HG03066 (cell line): ENCODE results near the gene C3orf20.

Experiments
- ATAC-seq: cut with Tn5 transposase; IDR thresholded peaks from one replicate; pipeline ENCODE4 v1.9.1; 2021; ENCODE audit warnings: low read depth; ENCODE audit not compliant: unreplicated experiment

Gene C3orf20

DNA sequence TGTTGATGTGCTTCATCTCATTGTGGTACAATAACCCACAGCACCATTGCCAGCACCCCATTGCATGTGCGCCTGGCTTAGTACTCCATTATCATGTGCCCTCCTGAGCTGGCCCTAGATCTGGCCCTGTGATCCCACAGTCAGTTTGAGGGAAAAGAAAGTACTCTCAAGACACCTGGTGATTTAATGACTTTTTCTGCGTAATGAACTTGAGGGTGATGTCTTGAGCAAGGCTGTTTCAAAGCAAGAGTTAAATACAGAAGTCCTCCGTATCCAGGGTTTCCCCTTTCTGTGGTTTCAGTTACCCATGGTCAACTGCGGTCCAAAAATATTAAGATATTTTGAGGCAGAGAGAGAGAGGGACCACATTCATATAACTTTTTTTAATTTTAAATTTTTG, 16.3 kb downstream of the C3orf20 start:
- peak; percentile 36 for ATAC-seq

DNA sequence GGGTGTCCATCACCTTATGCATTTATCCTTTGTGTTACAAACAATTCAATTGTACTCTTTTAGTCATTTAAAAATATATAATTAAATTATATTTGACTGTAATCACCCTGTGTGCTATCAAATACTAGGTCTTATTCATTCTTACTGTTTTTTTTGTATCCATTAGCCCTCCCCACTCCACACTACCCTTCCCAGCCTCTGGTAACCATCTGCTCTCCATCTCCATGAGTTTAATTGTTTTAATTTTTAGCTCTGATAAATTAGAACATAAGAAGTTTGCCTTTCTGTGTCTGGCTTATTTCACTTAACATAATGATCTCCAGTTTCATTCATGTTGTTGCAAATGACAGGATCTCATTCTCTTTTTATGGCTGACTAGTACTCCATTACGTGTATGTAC, 16.8 kb downstream of the C3orf20 start:
- ATAC-seq: no peak

DNA sequence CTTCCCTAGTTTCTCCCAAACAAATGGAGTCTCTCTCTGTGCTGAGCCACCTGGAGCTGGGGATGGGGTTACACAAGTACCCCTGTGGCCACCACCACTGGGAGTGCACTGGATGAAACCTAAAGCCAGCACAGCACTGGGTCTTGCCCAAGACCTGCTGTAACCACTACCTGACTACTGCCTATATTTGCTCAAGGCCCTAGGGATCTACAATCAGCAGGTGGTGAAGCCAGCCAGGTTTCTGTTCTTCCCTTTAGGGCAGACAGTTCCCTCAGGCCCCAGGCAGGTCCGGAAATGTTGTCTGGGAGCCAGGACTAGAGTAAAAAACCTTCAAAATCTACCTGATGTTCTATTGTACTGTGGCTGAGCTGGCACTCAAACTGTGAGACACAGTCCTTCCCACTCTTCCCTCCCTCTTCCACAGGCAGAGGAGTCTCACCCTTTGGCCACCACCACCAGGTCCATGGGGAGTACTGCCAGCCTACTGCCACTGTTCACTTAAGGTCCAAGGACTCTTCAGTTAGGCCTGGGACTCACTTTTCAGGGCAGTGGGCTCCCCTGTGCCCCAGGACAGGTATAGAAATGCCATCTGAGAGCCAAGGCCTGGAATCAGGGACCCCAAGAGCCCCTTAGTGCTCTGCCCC, 23.8 kb downstream of the C3orf20 start:
- no peak for ATAC-seq

DNA sequence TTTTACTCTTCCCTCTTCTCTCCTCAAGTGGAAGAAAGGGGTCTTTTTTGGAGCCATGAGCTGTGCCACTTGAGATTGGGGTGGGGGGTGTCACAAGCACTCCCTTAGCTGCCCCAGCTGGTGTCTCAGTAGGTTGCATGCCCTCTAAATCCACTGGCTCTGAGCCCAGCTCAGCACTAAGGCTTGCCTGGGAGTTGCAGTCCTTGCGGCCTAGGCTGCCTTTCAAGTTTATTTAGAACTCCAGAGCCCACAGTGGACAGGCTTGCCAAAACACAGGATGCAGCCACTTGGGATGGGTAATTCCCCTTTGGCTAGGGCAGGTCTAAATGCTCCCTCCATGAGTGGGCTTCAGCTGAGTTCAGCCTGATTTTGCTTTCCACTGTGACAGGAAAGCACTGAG, 24.7 kb downstream of the C3orf20 start:
- ATAC-seq: no peak

DNA sequence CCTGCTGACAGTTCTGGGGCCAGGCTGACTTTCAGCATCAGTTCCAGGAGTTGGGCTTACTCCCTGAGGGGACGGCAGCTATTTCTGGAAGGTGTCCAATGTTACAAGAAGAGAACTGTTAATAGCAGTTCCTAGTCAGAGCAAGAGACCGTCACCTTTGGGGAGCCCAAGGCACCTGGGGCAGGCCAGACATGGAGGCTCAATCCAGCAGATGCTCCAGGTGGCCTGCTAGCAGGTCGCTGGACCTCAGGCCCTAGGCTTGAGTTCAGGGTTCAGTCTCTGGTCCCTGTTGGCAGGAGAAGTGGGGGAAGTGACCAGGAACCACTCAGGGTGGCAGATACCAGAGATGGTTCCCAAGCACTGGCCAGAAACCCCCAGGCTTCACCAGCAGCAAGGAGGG, 25.9 kb downstream of the C3orf20 start:
- ATAC-seq: no peak

DNA sequence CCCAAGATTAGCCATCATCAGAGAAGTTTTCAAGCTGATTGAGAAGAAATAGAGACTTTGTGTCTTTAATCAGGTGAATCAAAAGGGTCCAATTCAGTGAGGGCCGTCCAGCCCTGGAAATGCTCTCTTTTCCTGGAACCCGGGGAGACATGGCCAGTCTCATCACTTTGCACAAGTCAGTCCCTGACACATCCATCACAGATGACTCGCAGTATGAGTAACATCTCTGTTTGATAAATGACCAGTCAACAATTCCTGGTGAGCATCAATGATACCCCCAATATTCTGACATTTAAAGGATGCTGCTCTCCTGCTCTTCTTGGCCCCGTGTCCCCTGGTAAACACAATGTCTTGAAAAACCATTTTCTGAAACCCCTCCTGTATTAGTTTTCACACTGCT, 26.7 kb downstream of the C3orf20 start:
- no peak for ATAC-seq

DNA sequence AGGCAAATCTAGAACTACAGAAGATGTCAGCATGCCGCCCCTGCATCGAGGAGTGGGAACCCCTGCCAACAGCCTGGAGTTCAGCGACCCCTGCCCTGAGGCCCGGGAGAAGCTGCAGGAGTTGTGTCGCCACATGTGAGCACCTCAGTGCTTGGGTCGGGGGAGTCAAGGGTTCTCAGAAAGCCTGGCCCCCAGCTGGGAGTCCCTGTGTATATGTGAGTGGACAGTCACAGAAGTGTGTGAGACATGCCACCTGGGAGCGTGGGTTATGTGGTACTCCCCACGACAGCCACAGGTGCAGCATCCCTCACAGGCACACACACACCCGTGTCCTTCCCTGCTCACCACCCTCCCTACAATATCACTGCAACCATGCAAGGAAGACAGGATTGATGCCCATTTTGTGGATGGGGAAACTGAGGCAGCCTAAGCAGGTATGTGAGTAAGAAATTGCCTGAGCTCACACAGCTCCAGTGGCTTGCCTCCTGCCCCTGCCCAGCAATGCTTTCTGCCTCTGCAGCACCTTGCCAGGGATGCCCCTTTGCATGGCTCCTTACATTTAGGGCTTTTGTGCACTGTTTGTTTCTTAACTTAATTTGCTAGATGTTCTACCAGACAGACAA, 28.3 kb downstream of the C3orf20 start:
- ATAC-seq: no peak

DNA sequence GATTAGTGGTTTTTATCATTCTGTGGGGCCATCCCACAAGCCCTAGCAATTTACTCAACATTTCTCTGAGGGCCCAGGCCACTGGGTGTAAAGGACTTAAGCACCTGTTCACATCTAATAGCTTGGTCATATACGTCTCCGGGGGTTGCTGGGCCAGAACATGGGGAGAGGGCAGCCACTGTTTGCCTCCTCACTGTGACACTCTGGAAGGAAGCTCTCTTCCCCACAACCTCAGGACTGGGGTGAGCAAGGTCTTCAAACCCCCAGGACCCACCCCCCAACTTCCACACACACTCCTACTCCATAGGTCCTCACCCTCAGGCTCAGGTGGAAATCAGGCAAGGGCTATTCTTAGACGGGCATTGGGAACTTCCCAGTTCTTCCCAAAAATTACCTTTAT, 28.9 kb downstream of the C3orf20 start:
- ATAC-seq: no peak

DNA sequence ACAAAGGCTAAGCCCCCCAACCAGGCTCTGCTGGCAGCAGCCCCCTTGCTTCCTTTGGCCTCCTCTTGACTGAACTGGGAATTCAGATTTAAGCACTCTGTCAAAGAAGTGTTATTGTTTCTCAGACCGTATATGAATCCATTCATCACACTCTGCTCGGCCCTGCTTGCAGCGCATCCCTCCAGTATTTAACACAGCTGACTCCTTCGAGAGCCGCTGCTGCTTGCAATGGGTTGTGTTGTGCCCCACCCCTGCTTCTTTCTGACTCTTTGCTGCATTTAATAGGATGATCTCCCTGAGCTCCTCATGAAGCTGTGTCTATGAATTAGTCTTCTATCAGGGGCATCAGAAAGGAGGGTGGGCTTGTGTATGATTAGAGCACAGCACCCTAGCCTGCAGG, 31.2 kb downstream of the C3orf20 start:
- no peak for ATAC-seq

DNA sequence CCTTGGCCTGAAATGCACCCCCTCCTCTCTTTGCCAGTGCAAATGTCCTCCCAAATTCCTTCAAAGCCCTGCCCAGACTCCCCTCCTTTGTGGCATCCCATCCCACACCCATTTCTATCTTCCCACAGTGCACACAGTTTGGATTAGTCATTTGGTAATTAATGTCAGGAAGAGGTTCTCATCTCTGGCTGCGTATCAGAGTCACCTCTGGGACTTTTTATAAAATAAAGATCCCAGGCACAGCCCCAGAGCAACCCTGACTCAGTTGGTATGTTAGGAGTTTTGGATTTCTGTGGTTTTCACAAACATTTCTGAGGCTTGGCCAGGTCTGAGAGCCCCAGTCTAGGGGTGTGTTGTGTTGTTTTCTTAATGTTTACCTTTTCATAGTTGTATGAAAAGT, 41.6 kb downstream of the C3orf20 start:
- no peak for ATAC-seq

DNA sequence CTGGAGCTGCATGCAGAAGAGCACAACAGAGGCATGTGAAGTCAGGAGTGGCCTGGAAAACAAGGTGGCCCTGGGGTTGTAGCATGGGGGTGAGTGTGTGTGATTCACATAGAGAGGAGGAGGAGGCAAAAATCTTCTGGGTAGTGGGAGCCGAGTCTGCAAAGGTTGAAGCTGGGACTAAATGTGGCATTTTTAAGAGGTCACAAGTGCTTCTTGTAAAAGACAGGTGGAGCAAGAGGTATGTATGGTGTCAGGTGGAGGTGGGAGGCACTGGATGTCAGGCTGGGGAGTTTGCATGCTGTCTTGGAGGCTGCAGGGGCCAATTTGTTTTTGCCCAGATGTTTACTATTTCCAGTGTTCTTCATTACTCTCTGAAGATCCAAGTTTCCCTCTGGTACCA, 42.4 kb downstream of the C3orf20 start:
- no peak for ATAC-seq

DNA sequence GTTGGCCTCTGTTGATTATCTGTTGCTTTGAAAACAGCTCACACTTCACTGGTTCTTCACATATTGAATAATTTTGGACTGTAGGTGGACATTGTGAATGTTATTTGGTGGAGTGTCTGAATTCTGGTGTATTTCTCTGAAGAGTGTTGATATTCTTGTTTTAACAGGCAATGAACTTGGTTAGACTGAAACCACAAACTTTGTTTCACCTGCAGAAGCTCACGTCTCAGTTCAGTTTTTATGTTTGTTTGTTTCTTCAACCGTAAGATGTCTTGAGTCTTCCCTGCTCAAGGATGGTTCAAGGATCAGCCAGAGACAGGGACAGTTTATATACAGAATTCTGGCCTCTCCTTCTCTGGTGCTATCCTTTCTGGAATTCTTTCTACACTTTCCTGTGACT, 43.6 kb downstream of the C3orf20 start:
- ATAC-seq: peak; percentile 68

DNA sequence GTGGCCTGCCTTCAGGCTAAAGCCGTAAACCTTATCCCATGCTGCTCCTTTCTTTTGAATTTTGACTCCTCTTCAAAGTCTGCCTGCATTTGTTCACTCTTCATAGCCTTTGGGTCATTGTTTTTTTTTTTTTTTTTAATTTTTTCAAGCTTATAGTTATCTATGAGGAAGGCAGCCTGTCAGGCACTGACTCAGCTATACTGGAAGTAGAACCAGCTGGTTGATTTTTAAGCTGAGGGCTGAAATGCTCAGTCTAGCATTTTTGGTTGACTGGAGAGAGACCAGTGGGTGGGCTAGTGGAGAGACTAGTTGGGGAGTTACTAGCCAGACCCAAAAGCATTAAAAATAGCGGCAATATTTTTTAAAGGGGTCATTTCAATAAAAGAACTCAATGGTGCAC, 44.1 kb downstream of the C3orf20 start:
- ATAC-seq: no peak

DNA sequence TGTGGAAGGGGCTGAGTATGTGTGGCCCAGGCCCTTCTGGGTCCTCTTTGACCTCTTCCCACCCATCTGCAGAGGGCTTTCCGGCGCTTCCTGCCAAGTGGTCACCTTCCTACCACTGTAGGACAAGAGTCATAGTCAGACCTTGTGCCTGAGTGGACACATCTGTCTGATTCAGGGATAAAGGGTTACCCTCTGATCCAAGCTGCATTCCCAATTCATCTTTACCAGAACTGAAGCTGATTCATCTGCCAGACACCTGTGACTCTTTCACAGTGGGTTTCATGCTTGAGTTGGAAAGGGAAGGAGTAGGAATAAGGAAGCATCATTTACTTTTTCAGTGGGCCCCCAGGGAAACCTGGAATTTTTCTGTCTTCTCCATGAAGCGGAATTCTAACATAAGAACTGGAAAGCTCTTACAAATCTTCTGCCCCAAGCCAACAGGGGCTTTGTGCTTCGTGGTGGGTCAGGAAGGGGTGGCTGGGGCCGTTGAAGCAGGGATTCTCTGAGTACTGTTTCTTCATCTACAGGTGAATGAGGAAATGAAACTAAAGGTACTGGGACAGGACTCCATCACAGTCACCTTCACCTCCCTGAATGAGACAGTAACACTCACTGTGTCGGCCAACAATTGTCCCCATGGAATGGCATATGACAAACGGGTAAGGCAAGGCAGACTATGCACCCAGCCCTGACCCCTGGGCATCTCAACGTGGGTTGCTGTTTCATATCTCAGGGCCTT, 46.4 kb downstream of the C3orf20 start:
- ATAC-seq: no peak

DNA sequence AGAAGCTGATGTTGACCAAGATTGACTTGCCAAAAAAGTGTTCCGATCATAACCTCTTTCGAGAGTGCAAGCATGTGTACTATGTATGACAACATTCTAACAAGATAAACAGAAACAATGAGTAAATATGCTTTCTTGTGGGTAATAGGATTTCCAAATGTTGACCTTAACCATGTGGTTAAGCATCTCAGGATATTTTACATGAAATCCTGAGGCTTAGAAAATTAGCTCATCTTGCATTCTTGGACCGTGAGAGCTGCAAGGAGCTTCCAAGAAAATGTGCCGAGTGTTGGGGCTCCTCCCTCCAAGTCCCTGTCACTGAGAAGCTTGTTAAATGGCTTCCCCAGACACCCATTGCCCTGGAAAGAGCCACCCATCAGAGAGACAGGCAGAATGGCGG, 50.1 kb downstream of the C3orf20 start:
- ATAC-seq: no peak

DNA sequence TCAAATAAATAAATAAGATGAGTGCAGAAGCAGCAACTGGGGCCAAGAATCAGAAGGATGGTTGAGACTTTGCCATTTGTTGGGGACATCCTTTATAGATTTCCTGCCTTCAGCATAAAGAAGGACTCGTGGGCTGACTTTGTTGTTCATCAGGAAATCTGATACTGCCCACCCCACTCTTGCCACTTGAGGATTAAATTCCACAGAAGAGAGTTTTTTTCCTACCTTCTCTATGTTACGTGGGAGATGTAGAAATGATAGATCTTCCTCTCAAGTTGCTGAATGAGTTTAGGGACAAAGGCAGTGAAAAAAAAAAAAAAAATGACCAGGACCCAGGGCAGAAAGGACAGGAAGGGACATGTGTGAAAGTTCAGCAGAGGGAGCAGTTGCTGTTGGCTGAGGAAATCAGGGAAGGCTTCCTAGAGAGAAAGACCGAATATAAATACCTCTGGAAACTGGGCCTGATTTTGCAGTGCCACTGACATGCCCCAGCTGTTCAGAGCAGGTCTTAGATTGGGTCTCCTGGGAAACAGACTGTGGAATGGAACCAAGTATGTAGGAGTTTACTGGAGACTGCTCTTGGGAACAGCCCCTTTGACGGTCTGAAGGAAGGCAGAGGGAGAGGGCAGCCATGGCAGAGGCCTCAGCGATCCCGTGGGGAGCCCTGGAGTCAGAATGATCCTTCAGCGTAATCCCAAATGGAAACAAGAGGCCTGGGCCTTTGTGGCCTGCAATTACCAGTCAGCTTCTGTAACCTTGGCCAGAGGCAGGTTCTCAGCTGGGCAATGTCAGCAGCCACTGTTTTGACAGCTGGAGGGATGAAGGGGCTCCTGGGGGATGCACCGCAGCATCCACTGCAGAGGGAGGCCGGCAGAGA, 50.9 kb downstream of the C3orf20 start:
- ATAC-seq: no peak

DNA sequence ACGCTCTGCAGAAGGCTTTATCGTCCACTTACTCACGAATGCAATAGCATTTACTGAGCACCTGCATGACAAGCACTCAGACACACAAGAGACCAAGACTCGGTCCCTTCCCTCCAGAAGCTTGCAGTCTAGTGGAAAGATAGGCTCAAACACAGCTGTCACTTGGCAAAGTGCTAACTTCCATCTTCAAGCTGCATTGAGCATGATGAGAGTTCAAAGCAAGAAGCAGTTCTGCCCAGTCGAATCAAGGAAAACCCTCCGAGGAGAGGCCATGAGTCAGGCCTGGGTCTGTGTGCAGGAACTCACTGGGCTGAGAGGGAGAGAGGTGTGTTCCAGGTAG, 51.5 kb downstream of the C3orf20 start:
- no peak for ATAC-seq

DNA sequence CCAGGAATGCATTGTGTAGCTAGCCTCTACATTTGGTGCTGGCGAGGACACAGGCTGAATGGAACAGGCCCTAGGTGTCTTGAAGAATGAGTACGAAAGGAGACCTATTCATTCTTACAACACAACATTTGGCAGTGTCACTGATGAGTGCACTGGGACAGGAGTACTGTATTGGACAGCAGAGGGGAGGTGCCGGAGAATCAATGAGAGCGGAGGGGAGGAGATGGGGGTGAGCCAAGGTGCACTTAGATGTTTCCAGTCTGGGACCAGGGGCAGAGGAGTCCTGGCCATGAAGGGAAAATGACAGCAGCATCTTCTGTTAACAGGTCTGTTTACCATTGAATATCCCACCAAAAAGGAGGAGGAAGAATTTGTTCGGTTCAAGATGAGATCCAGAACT, 53.2 kb downstream of the C3orf20 start:
- no peak for ATAC-seq

DNA sequence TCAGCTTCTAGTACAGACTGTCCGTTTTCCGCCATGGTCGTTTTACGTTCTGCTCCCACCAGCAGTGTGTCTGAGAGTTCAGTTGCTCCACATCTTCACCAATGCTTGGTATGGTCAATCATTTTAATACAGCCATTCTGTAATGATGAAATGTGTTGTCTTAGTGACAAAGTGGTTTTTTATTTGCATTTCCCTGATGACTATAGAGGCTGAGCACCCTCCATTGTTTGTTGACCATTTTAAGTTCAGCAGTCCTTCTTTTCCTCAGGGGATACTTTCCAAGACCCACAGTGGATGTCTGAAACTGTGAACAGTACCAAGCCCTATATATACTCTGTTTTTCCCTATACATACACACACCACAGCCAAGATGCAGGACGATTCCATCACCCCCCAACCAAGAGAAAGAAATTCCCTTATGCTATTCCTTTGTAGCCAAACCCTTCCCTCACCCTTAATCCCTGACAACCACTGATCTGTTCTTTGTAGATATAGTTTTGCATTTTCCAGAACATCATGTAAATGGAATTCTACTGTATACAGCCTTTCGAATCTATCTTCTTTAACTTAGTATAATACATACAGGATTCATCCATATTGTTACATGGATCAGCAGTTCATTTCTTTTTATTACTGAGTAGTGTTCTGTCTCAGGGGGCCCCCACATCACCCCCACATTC, 55.9 kb downstream of the C3orf20 start:
- no peak for ATAC-seq

DNA sequence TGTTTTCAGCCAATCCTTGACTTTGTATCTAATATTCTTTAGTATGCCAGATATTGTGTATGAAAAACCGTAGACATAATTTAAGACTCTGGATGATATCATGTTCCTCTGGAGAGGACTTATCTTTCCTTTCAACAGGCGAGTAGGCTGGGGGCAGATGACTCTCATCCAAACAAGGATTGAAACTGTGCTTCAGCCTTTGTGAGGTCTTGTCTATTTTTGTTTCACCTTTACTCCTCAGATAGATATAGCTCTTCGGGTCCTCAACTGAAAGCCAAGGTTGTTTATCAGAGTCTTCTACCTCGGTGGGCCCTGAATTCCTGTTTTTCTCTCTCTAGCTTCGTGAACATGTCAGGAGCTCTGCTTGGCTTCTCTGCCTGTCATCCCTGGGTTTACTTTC, 66.0 kb downstream of the C3orf20 start:
- ATAC-seq: no peak

DNA sequence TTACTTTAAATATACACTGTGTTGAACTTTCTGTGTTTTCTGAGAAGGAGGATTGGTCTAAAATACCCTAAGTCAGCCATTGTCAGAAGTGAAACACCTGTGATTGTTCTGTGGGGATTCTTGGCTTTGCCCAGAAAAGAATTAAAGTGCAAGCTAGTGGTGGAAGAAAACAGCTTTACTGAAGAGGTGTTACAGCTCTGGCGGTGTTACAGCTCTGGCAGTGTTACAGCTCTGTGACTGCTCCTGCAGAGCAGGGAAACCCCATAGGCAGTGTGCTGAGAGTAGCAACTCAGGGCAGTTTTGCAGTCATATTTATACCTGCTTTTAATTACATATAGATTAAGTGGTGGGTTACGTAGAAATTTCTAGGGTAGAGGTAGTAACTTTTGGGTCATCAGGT, 66.6 kb downstream of the C3orf20 start:
- ATAC-seq: no peak
